Mammary epithelial cell (primary cell): ENCODE data around the gene TMC5.

Experiments used
- CTCF ChIP-seq, 2 donors: IDR thresholded peaks in 1 of 2; conservative IDR thresholded peaks in 1 of 2; 2 replicates each; pipeline ENCODE4 v1.5.1; 2011 to 2012; ENCODE audit warnings: inconsistent platforms in 2 of 2, low read length in 2 of 2, mild to moderate bottlenecking in 2 of 2, control low read depth in 1 of 2, low read depth in 1 of 2; ENCODE audit not compliant: insufficient read depth in 1 of 2; ENCODE audit errors: extremely low read depth in 1 of 2
- EZH2 ChIP-seq: IDR thresholded peaks from 2 replicates; pipeline ENCODE4 v1.6.1; 2012; ENCODE audit warnings: low read length, inconsistent platforms, borderline replicate concordance

GRCh38 chr16:19415918-19416317, 1.8 kb upstream of the TMC5 start:
- TF ChIP-seq CTCF (conservative IDR thresholded peaks at IDR 0.05 in 1 of 2, IDR thresholded peaks at IDR 0.05 in 1 of 2; ENCODE audit: extremely low read depth in 1 of 2, insufficient read depth in 1 of 2, low read depth in 1 of 2, low read length in 2 of 2) (no peak), EZH2 (no peak)
